Activated CD4-positive, alpha-beta T cell treated with anti-CD3 and anti-CD28 coated beads for 36 hours (primary cell): ENCODE results near the gene DSCAML1. TPM values are rescaled to one million over a fixed set of nuclear protein-coding genes. Genes with fewer than 3 reads are reported as not detected.
A peak's percentile ranks its signal among the peaks of the same experiment; 100 is the strongest.

ENCODE experiments used
- ATAC-seq: fragments of 200-7000 bp; cut with Tn5 transposase; one replicate; pipeline ENCODE4 v1.10.0; 2021; ENCODE audit warnings: mild to moderate bottlenecking, moderate library complexity
- CTCF ChIA-PET: fragments of 350-600 bp; sonication (Branson Sonifier 250); formaldehyde crosslinking; loops from one replicate; lab custom pipeline; 2021; ENCODE audit warnings: antibody characterized with exemption; lab: Charles Lee
- POLR2A ChIA-PET: fragments of 350-600 bp; sonication (Branson Sonifier 250); formaldehyde crosslinking; loops from one replicate; lab custom pipeline; 2021; ENCODE audit warnings: antibody characterized with exemption, inconsistent platforms; lab: Charles Lee
- DNase-seq: peaks from one replicate; pipeline ENCODE4 v3.0.0-alpha.2; 2020
- H3K27ac Mint-ChIP-seq: one replicate; pipeline ENCODE4 v1.8.0; 2021; ENCODE audit warnings: mixed read lengths
- H3K27me3 Mint-ChIP-seq: one replicate; pipeline ENCODE4 v1.8.0; 2021; ENCODE audit warnings: mixed read lengths
- H3K36me3 Mint-ChIP-seq: one replicate; pipeline ENCODE4 v1.8.0; 2021; ENCODE audit warnings: low read depth, mixed read lengths
- H3K4me1 Mint-ChIP-seq: one replicate; pipeline ENCODE4 v1.8.0; 2021; ENCODE audit warnings: mixed read lengths
- H3K4me3 Mint-ChIP-seq: one replicate; pipeline ENCODE4 v1.8.0; 2021; ENCODE audit warnings: mild to moderate bottlenecking, moderate library complexity, mixed read lengths
- H3K9me3 Mint-ChIP-seq: one replicate; pipeline ENCODE4 v1.8.0; 2021; ENCODE audit warnings: low read depth, mixed read lengths
- intact Hi-C, 2 experiments: fragments of 100-400 bp; cut with DNase I in 1 of 2; cut with micrococcal nuclease in 1 of 2; formaldehyde crosslinking; loops; one replicate each; pipeline versions ENCODE4 v1.14.2 to v1.15.1; 2022 to 2024; cut with DNase I, micrococcal nuclease
- total RNA-seq, 2 experiments: library from RNA; stranded (reverse); gene quantifications; one replicate each; pipeline ENCODE4 v1.2.3, GENCODE V29; 2021

The DSCAML1 gene
- total RNA-seq, 2 experiments from 2014 or later: 0.05 to 0.67 TPM

- H3K27me3 Mint-ChIP-seq: peaks cover 24% of the 10 kb centered on the region
- intact Hi-C loops: loop anchor here in 1 of 2 experiments (1.0 kb wide), 1 partner anchor 36 kb away; no protein-coding TSS in a partner anchor
- ATAC-seq: no peak
- ChIA-PET CTCF (interaction anchor here (0.7 to 1.9 kb wide), 4 partner anchors 13 to 257 kb away, joined by 3 to 7 read pairs (median 6); no protein-coding TSS in a partner anchor), POLR2A (no interaction called here)
- no peaks in the 10 kb centered on the region for H3K36me3 Mint-ChIP-seq
- no peaks in the 10 kb centered on the region for H3K9me3 Mint-ChIP-seq
- H3K4me3 Mint-ChIP-seq: no peak overlapping the region
- no peak for DNase-seq
- no peak overlapping the region for H3K27ac Mint-ChIP-seq
- H3K4me1 Mint-ChIP-seq: no peaks in the 10 kb centered on the region
These were observed 354.2 kb downstream of the DSCAML1 start for GRCh38 chr11:117442869-117443239.

GRCh38 chr11:117442049-117442868 lies 354.8 kb downstream of the DSCAML1 start:
- ChIA-PET POLR2A (no interaction called here), CTCF (interaction anchor here (0.7 to 1.9 kb wide), 4 partner anchors 15 to 258 kb away, joined by 3 to 7 read pairs (median 6); no protein-coding TSS in a partner anchor)
- no peaks in the 10 kb centered on the region for H3K9me3 Mint-ChIP-seq
- intact Hi-C loops: no loop called here
- no peaks in the 10 kb centered on the region for H3K4me1 Mint-ChIP-seq
- no peak overlapping the region for H3K4me3 Mint-ChIP-seq
- DNase-seq (no peak), ATAC-seq (no peak)
- no peaks in the 10 kb centered on the region for H3K36me3 Mint-ChIP-seq
- H3K27me3 Mint-ChIP-seq: peaks cover 24% of the 10 kb centered on the region
- H3K27ac Mint-ChIP-seq: no peak overlapping the region

GRCh38 chr11:117441146-117441975 lies 355.7 kb downstream of the DSCAML1 start:
- Mint-ChIP-seq H3K4me3 (no peak overlapping the region), H3K27me3 (peaks cover 28% of the 10 kb centered on the region), H3K27ac (no peak overlapping the region), H3K36me3 (no peaks in the 10 kb centered on the region), H3K4me1 (no peaks in the 10 kb centered on the region), H3K9me3 (no peaks in the 10 kb centered on the region)
- ATAC-seq: no peak
- ChIA-PET POLR2A (no interaction called here), CTCF (interaction anchor here (0.7 to 1.8 kb wide), 2 partner anchors 15 to 177 kb away, joined by 3 to 5 read pairs; no protein-coding TSS in a partner anchor)
- intact Hi-C loops: no loop called here
- DNase-seq: no peak

DNA sequence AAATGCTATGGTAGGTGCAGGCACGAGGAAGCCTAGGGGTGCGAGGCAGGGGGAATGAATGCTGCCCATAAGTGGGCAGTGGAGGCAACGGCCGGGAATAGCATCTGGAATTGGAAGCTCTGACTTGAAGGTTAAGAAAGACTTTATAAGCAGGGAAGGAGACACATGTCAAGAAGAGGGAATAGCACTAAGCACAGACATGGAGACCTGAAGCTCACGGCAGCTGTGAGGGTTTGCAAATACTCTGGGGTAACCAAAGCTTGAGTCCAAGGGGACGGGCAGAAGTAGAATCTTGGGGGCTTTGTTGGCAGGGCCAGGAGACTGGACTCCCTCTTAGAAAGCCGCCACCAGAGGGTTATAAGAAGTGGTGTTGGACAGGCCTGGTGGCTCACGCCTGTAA lies 356.8 kb downstream of the DSCAML1 start:
- Mint-ChIP-seq H3K27me3 (peaks cover 32% of the 10 kb centered on the region), H3K4me3 (no peak overlapping the region), H3K36me3 (no peaks in the 10 kb centered on the region), H3K27ac (no peak overlapping the region), H3K9me3 (no peaks in the 10 kb centered on the region), H3K4me1 (no peaks in the 10 kb centered on the region)
- POLR2A ChIA-PET: no interaction called here
- DNase-seq: no peak
- CTCF ChIA-PET: interaction anchor here (1.8 kb wide), 1 partner anchor 14 kb away, joined by 5 read pairs; no protein-coding TSS in a partner anchor
- intact Hi-C loops: no loop called here
- ATAC-seq: no peak

DNA sequence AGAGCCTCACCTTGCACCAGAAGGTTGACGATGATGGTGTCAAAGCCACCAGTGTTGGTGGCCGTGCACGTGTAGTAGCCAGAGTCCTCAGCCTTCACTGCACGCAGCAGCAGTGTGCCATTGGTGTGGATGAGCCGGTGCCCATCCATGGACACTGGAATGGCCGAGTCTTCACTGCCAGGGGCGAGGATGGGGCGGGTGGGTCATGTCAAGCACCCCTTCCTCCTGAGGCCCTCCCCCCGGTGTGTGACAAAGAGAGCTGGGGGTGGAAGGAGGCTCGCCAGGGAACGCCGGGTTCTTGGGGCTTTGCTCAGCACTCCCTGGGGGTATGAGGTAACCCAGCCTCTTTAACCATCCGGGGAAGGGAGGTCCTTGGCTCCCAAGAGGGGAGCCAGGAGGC lies 357.8 kb downstream of the DSCAML1 start:
- CTCF ChIA-PET: no interaction called here
- no peak for DNase-seq
- no peaks in the 10 kb centered on the region for H3K36me3 Mint-ChIP-seq
- peaks cover 32% of the 10 kb centered on the region for H3K27me3 Mint-ChIP-seq
- H3K4me1 Mint-ChIP-seq: no peaks in the 10 kb centered on the region
- intact Hi-C loops: no loop called here
- POLR2A ChIA-PET: no interaction called here
- no peak overlapping the region for H3K27ac Mint-ChIP-seq
- H3K9me3 Mint-ChIP-seq: no peaks in the 10 kb centered on the region
- no peak overlapping the region for H3K4me3 Mint-ChIP-seq
- ATAC-seq: no peak

- DNase-seq (peak; percentile 56), ATAC-seq (peak; percentile 60)
- H3K9me3 Mint-ChIP-seq: no peaks in the 10 kb centered on the region
- no peaks in the 10 kb centered on the region for H3K36me3 Mint-ChIP-seq
- H3K4me3 Mint-ChIP-seq: no peak overlapping the region
- no peaks in the 10 kb centered on the region for H3K4me1 Mint-ChIP-seq
- H3K27me3 Mint-ChIP-seq: peaks cover 31% of the 10 kb centered on the region
- no peak overlapping the region for H3K27ac Mint-ChIP-seq
- ChIA-PET CTCF (interaction anchor here (1.0 kb wide), 1 partner anchor 12 kb away, joined by 4 read pairs; no protein-coding TSS in a partner anchor), POLR2A (no interaction called here)
- intact Hi-C loops: no loop called here
These were observed 358.5 kb downstream of the DSCAML1 start for GRCh38 chr11:117438371-117439000.

DNA sequence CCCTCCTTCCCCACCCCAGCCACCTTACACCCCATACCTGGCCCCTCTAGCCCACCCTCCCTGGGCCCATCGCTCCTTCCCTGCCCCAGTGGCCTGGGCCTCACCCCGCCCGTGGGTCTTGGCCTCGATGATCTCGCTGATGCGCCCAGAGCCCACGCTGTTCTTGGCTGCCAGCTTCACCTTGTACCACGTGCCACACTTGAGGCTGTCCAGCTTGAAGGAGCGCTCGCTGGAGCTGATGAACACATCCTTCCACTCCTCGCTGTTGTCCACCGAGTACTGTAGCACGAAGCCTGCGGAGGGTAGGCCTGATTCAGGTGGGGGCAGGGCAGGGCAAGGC lies 359.3 kb downstream of the DSCAML1 start:
- intact Hi-C loops: no loop called here
- Mint-ChIP-seq H3K4me3 (no peak overlapping the region), H3K27ac (no peak overlapping the region), H3K9me3 (no peaks in the 10 kb centered on the region), H3K4me1 (no peaks in the 10 kb centered on the region), H3K27me3 (peaks cover 27% of the 10 kb centered on the region), H3K36me3 (no peaks in the 10 kb centered on the region)
- CTCF ChIA-PET: interaction anchor here (1.0 to 1.1 kb wide), 2 partner anchors 11 to 18 kb away, joined by 3 to 4 read pairs; no protein-coding TSS in a partner anchor
- POLR2A ChIA-PET: no interaction called here
- DNase-seq: no peak
- no peak for ATAC-seq

DNA sequence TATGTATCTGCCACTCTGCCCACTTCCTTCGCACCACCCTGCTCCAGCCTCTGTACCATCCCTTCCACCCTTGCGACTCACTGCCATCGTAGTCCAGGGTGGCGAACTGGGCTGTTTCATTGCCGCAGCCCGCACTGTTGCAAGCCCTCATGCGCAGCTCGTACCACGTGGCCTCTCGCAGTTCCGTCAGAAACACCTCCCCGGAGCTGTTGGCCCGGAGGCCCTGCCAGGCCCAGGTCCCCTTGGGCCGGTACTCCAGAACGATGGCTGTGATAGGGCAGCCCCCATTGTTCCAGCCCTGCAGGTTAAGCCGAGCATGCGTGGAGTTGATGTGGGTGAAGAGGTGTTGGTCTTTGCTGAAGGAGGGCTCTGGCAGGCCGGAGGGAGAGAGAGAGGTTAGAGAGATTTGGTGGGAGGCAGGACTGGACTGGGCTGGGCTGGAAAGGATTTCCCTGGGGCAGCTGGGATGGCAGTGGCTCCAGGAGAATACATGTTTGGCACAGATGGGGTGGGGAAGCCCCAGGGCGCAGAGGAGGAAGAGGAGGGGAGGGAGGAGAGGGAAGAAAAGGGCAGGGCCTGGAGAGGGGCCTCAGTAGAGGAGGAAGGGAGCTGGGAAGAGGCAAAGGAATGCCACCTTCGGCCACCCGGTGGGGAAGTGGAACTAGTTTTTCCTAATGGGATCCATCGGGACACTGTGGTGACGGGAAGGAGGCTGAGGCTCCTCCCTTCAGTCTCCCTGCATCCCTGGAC lies 359.8 kb downstream of the DSCAML1 start:
- Mint-ChIP-seq H3K27me3 (peaks cover 25% of the 10 kb centered on the region), H3K4me1 (no peaks in the 10 kb centered on the region), H3K36me3 (no peaks in the 10 kb centered on the region), H3K4me3 (no peak overlapping the region), H3K27ac (no peak overlapping the region), H3K9me3 (no peaks in the 10 kb centered on the region)
- POLR2A ChIA-PET: no interaction called here
- CTCF ChIA-PET: interaction anchor here (0.6 to 1.1 kb wide), 4 partner anchors 10 to 110 kb away, joined by 3 to 8 read pairs (median 4); partner anchors contain the start of gene CEP164
- ATAC-seq: no peak
- intact Hi-C loops: no loop called here
- no peak for DNase-seq

- ATAC-seq (no peak), DNase-seq (no peak)
- Mint-ChIP-seq H3K36me3 (no peaks in the 10 kb centered on the region), H3K4me1 (no peaks in the 10 kb centered on the region), H3K4me3 (no peak overlapping the region), H3K27ac (no peak overlapping the region), H3K27me3 (peaks cover 15% of the 10 kb centered on the region), H3K9me3 (no peaks in the 10 kb centered on the region)
- intact Hi-C loops: no loop called here
- CTCF ChIA-PET: interaction anchor here (0.7 to 1.0 kb wide), 2 partner anchors 9 to 186 kb away, joined by 3 read pairs; no protein-coding TSS in a partner anchor
- POLR2A ChIA-PET: no interaction called here
These were observed 361.7 kb downstream of the DSCAML1 start for GRCh38 chr11:117435326-117435725.

DNA sequence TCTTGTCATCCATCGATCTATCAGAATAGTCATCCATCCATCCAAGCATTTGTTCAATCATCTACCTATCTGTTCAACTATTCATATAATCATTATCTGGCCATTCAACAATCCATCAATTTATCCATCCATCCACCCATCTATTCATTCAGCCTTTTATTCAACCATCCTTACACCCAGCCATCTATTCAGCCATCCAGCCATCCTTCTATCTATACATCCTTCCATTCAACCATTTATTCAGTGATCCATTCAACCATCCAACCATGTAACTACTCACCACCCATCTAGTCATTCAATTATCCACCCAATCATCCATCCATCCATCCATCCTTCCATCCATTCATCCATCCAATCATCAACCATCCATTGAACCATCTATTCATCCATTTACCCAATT lies 362.5 kb downstream of the DSCAML1 start:
- no peak overlapping the region for H3K27ac Mint-ChIP-seq
- POLR2A ChIA-PET: no interaction called here
- H3K27me3 Mint-ChIP-seq: peaks cover 8% of the 10 kb centered on the region
- ATAC-seq: no peak
- no peaks in the 10 kb centered on the region for H3K9me3 Mint-ChIP-seq
- no peak overlapping the region for H3K4me3 Mint-ChIP-seq
- H3K4me1 Mint-ChIP-seq: no peaks in the 10 kb centered on the region
- intact Hi-C loops: no loop called here
- CTCF ChIA-PET: interaction anchor here (0.7 kb wide), 1 partner anchor 20 kb away, joined by 3 read pairs; no protein-coding TSS in a partner anchor
- no peak for DNase-seq
- H3K36me3 Mint-ChIP-seq: no peaks in the 10 kb centered on the region
